Measurements from ENCODE around the gene ADGRG3. TPM values are rescaled to one million over a fixed set of nuclear protein-coding genes. Genes with fewer than 3 reads are reported as not detected.
A peak's percentile ranks its signal among the peaks of the same experiment; 100 is the strongest.
"Not testable (repeated sequence)": the region's sequence is repeated elsewhere in the genome, so short reads cannot be mapped to it uniquely, and the experiment has no call there.

ADGRG3 gene
- total RNA-seq, 2 experiments from 2014 or later: 0.14 TPM; not detected in 1

- Mint-ChIP-seq H3K9me3 (no peaks in the 10 kb centered on the region), H3K27me3 (ENCODE audit: low read depth) (no peaks in the 10 kb centered on the region), H3K27ac (no peak overlapping the region), H3K4me3 (no peak overlapping the region), H3K36me3 (ENCODE audit: low read depth) (no peaks in the 10 kb centered on the region), H3K4me1 (ENCODE audit: low read depth) (peaks cover 2% of the 10 kb centered on the region)
- intact Hi-C loops (cut with micrococcal nuclease): no loop called here
- CTCF ChIA-PET: interaction anchor here (0.6 kb wide), 1 partner anchor 95 kb away, joined by 3 read pairs; no protein-coding TSS in a partner anchor
- DNase-seq: no peak
Observed at GRCh38 chr16:57704011-57704904, 36.2 kb downstream of the ADGRG3 start.

- CTCF ChIA-PET: interaction anchor here (0.6 kb wide), 1 partner anchor 96 kb away, joined by 3 read pairs; no protein-coding TSS in a partner anchor
Observed at GRCh38 chr16:57704905-57705852, 37.1 kb downstream of the ADGRG3 start.

GRCh38 chr16:57706717-57707116 lies 38.6 kb downstream of the ADGRG3 start:
- H3K4me1 Mint-ChIP-seq (ENCODE audit: low read depth): peaks cover 2% of the 10 kb centered on the region
- no peak for DNase-seq
- H3K36me3 Mint-ChIP-seq (ENCODE audit: low read depth): no peaks in the 10 kb centered on the region
- intact Hi-C loops (cut with micrococcal nuclease): no loop called here
- CTCF ChIA-PET: no interaction called here
- no peak overlapping the region for H3K4me3 Mint-ChIP-seq
- H3K9me3 Mint-ChIP-seq: no peaks in the 10 kb centered on the region
- no peaks in the 10 kb centered on the region for H3K27me3 Mint-ChIP-seq (ENCODE audit: low read depth)
- no peak overlapping the region for H3K27ac Mint-ChIP-seq

More at GRCh38 chr16:57704905-57705852, 37.1 kb downstream of the ADGRG3 start:
- Mint-ChIP-seq H3K36me3 (ENCODE audit: low read depth) (no peaks in the 10 kb centered on the region), H3K27ac (no peak overlapping the region), H3K27me3 (ENCODE audit: low read depth) (no peaks in the 10 kb centered on the region), H3K4me3 (no peak overlapping the region), H3K4me1 (ENCODE audit: low read depth) (peaks cover 2% of the 10 kb centered on the region), H3K9me3 (no peaks in the 10 kb centered on the region)
- DNase-seq: no peak
- intact Hi-C loops (cut with micrococcal nuclease): no loop called here

- CTCF ChIA-PET: no interaction called here
- intact Hi-C loops (cut with micrococcal nuclease): no loop called here
- no peak for DNase-seq
- Mint-ChIP-seq H3K4me3 (no peak overlapping the region), H3K27ac (no peak overlapping the region), H3K4me1 (ENCODE audit: low read depth) (peaks cover 2% of the 10 kb centered on the region), H3K27me3 (ENCODE audit: low read depth) (no peaks in the 10 kb centered on the region), H3K36me3 (ENCODE audit: low read depth) (no peaks in the 10 kb centered on the region), H3K9me3 (no peaks in the 10 kb centered on the region)
Observed at GRCh38 chr16:57707331-57707730, 39.2 kb downstream of the ADGRG3 start.

GRCh38 chr16:57708168-57708567 lies 40.1 kb downstream of the ADGRG3 start:
- Mint-ChIP-seq H3K9me3 (no peaks in the 10 kb centered on the region), H3K27ac (no peak overlapping the region), H3K36me3 (ENCODE audit: low read depth) (no peaks in the 10 kb centered on the region), H3K4me1 (ENCODE audit: low read depth) (peaks cover 2% of the 10 kb centered on the region), H3K4me3 (no peak overlapping the region), H3K27me3 (ENCODE audit: low read depth) (no peaks in the 10 kb centered on the region)
- no peak for DNase-seq
- CTCF ChIA-PET: no interaction called here
- intact Hi-C loops (cut with micrococcal nuclease): no loop called here

- Mint-ChIP-seq H3K27ac (no peak overlapping the region), H3K4me3 (no peak overlapping the region), H3K27me3 (ENCODE audit: low read depth) (no peaks in the 10 kb centered on the region), H3K4me1 (ENCODE audit: low read depth) (peaks cover 2% of the 10 kb centered on the region), H3K36me3 (ENCODE audit: low read depth) (no peaks in the 10 kb centered on the region), H3K9me3 (no peaks in the 10 kb centered on the region)
- DNase-seq: no peak
- CTCF ChIA-PET: no interaction called here
- intact Hi-C loops (cut with micrococcal nuclease): no loop called here
Observed at GRCh38 chr16:57709663-57710062, 41.6 kb downstream of the ADGRG3 start.

GRCh38 chr16:57711346-57711745 lies 43.2 kb downstream of the ADGRG3 start:
- Mint-ChIP-seq H3K4me3 (no peak overlapping the region), H3K36me3 (ENCODE audit: low read depth) (no peaks in the 10 kb centered on the region), H3K27me3 (ENCODE audit: low read depth) (no peaks in the 10 kb centered on the region), H3K27ac (no peak overlapping the region), H3K9me3 (no peaks in the 10 kb centered on the region), H3K4me1 (ENCODE audit: low read depth) (peaks cover 2% of the 10 kb centered on the region)
- intact Hi-C loops (cut with micrococcal nuclease): no loop called here
- DNase-seq: no peak
- CTCF ChIA-PET: interaction anchor here (1.9 kb wide), 1 partner anchor 135 kb away, joined by 8 read pairs; no protein-coding TSS in a partner anchor

GRCh38 chr16:57711993-57712392 lies 43.9 kb downstream of the ADGRG3 start:
- no peaks in the 10 kb centered on the region for H3K36me3 Mint-ChIP-seq (ENCODE audit: low read depth)
- intact Hi-C loops (cut with micrococcal nuclease): no loop called here
- peaks cover 2% of the 10 kb centered on the region for H3K4me1 Mint-ChIP-seq (ENCODE audit: low read depth)
- H3K4me3 Mint-ChIP-seq: no peak overlapping the region
- CTCF ChIA-PET: interaction anchor here (0.8 to 1.9 kb wide), 3 partner anchors 46 to 136 kb away, joined by 3 to 8 read pairs (median 3); no protein-coding TSS in a partner anchor
- H3K9me3 Mint-ChIP-seq: no peaks in the 10 kb centered on the region
- no peaks in the 10 kb centered on the region for H3K27me3 Mint-ChIP-seq (ENCODE audit: low read depth)
- no peak overlapping the region for H3K27ac Mint-ChIP-seq
- DNase-seq: no peak

GRCh38 chr16:57712569-57712968 lies 44.5 kb downstream of the ADGRG3 start:
- H3K36me3 Mint-ChIP-seq (ENCODE audit: low read depth); H3K9me3 Mint-ChIP-seq; H3K4me3 Mint-ChIP-seq; intact Hi-C loops (cut with micrococcal nuclease); H3K4me1 Mint-ChIP-seq (ENCODE audit: low read depth); DNase-seq; H3K27ac Mint-ChIP-seq; H3K27me3 Mint-ChIP-seq (ENCODE audit: low read depth): not testable (repeated sequence)
- CTCF ChIA-PET: interaction anchor here (0.8 to 1.9 kb wide), 3 partner anchors 45 to 136 kb away, joined by 3 to 8 read pairs (median 3); no protein-coding TSS in a partner anchor

- CTCF ChIA-PET: interaction anchor here (1.1 to 1.5 kb wide), 2 partner anchors 65 to 137 kb away, joined by 3 to 4 read pairs; no protein-coding TSS in a partner anchor
- Mint-ChIP-seq H3K27me3 (ENCODE audit: low read depth) (no peaks in the 10 kb centered on the region), H3K27ac (no peak overlapping the region), H3K36me3 (ENCODE audit: low read depth) (no peaks in the 10 kb centered on the region), H3K4me3 (no peak overlapping the region), H3K9me3 (no peaks in the 10 kb centered on the region), H3K4me1 (ENCODE audit: low read depth) (no peaks in the 10 kb centered on the region)
- intact Hi-C loops (cut with micrococcal nuclease): no loop called here
- DNase-seq: no peak
Observed at GRCh38 chr16:57713596-57713995, 45.5 kb downstream of the ADGRG3 start.

GRCh38 chr16:57714047-57714446 lies 45.9 kb downstream of the ADGRG3 start:
- Mint-ChIP-seq H3K4me3 (no peak overlapping the region), H3K27me3 (ENCODE audit: low read depth) (no peaks in the 10 kb centered on the region), H3K4me1 (ENCODE audit: low read depth) (no peaks in the 10 kb centered on the region), H3K36me3 (ENCODE audit: low read depth) (no peaks in the 10 kb centered on the region), H3K27ac (no peak overlapping the region), H3K9me3 (no peaks in the 10 kb centered on the region)
- no peak for DNase-seq
- intact Hi-C loops (cut with micrococcal nuclease): no loop called here
- CTCF ChIA-PET: interaction anchor here (1.1 to 1.5 kb wide), 2 partner anchors 66 to 138 kb away, joined by 3 to 4 read pairs; no protein-coding TSS in a partner anchor

- Mint-ChIP-seq H3K4me1 (ENCODE audit: low read depth) (no peaks in the 10 kb centered on the region), H3K9me3 (no peaks in the 10 kb centered on the region), H3K4me3 (no peak overlapping the region), H3K27me3 (ENCODE audit: low read depth) (no peaks in the 10 kb centered on the region), H3K27ac (no peak overlapping the region), H3K36me3 (ENCODE audit: low read depth) (no peaks in the 10 kb centered on the region)
- peak; percentile 66 for DNase-seq
- intact Hi-C loops (cut with micrococcal nuclease): loop anchor here (1.0 kb wide), 2 partner anchors 71 to 144 kb away; no protein-coding TSS in a partner anchor
- CTCF ChIA-PET: interaction anchor here (0.6 to 1.6 kb wide), 4 partner anchors 73 to 1533 kb away, joined by 3 read pairs; no protein-coding TSS in a partner anchor
Observed at GRCh38 chr16:57720142-57720575, 52.1 kb downstream of the ADGRG3 start.
